Activated T-helper 1 cell treated with Interleukin-2 at 50 U/mL for 16 hours (primary cell): Measurements from ENCODE around the gene CLCNKA.
"Not testable (repeated sequence)": the region's sequence is repeated elsewhere in the genome, so short reads cannot be mapped to it uniquely, and the experiment has no call there.

Experiments used
- DNase-seq: peaks from one replicate; pipeline ENCODE4 v3.0.0-alpha.2; 2020; ENCODE audit warnings: low read depth

The CLCNKA gene

GRCh38 chr1:16021681-16022080 lies at the start of gene CLCNKA:
Gene CLCNKA (plus strand): TSS chr1:16022036. CDS start chr1:16022620, 584 bp downstream.
- DNase-seq: no peak

- no peak for DNase-seq
Measured at GRCh38 chr1:15972409-15972808, 49.4 kb upstream of the CLCNKA start.

GRCh38 chr1:15973772-15974171 lies 48.1 kb upstream of the CLCNKA start:
- DNase-seq: no peak

- no peak for DNase-seq
Measured at GRCh38 chr1:15974855-15975254, 47.0 kb upstream of the CLCNKA start.

- peak; percentile 51 for DNase-seq
Measured at GRCh38 chr1:15975358-15975804, 46.5 kb upstream of the CLCNKA start.

GRCh38 chr1:15975805-15976680 lies 45.8 kb upstream of the CLCNKA start, which contains the start of gene ZBTB17:
Gene ZBTB17 (minus strand): TSS chr1:15976101. CDS start chr1:15948495, 27,606 bp downstream.
- peak; percentile 92 for DNase-seq

- not testable (repeated sequence) for DNase-seq
Measured at GRCh38 chr1:15977947-15978346, 43.9 kb upstream of the CLCNKA start.

GRCh38 chr1:15981679-15982078 lies 40.2 kb upstream of the CLCNKA start:
- DNase-seq: no peak

- no peak for DNase-seq
Measured at GRCh38 chr1:15983275-15983674, 38.6 kb upstream of the CLCNKA start.

GRCh38 chr1:15985611-15986297 lies 36.1 kb upstream of the CLCNKA start:
- DNase-seq: no peak

GRCh38 chr1:15988856-15989736 lies 32.7 kb upstream of the CLCNKA start:
- DNase-seq: no peak

GRCh38 chr1:15989776-15990175 lies 32.1 kb upstream of the CLCNKA start:
- no peak for DNase-seq

GRCh38 chr1:15991427-15992186 lies 30.2 kb upstream of the CLCNKA start:
- DNase-seq: no peak

- DNase-seq: no peak
Measured at GRCh38 chr1:15992187-15992553, 29.7 kb upstream of the CLCNKA start.

GRCh38 chr1:15992582-15993500 lies 29.0 kb upstream of the CLCNKA start:
- DNase-seq: no peak

- no peak for DNase-seq
Measured at GRCh38 chr1:15993666-15994065, 28.2 kb upstream of the CLCNKA start.

GRCh38 chr1:15994081-15994480 lies 27.8 kb upstream of the CLCNKA start:
- DNase-seq: no peak

GRCh38 chr1:15994590-15995351 lies 27.1 kb upstream of the CLCNKA start:
- no peak for DNase-seq

GRCh38 chr1:15997076-15997585 lies 24.7 kb upstream of the CLCNKA start:
- DNase-seq: no peak
